Skeletal muscle tissue (tissue), 4 donors: ENCODE data around the gene LSG1. TPM values are rescaled to one million over a fixed set of nuclear protein-coding genes. Genes with fewer than 3 reads are reported as not detected.
"Not testable (repeated sequence)": the region's sequence is repeated elsewhere in the genome, so short reads cannot be mapped to it uniquely, and the experiment has no call there.

Experiments used
- H3K27ac ChIP-seq: one replicate; pipeline ENCODE4 v1.7.0; 2013; ENCODE audit warnings: mild to moderate bottlenecking, low read depth, low read length, inconsistent platforms
- H3K27me3 ChIP-seq, 3 donors: one replicate each; pipeline ENCODE4 v1.7.0; 2013; ENCODE audit warnings: low read length in 3 of 3; ENCODE audit not compliant: control insufficient read depth in 3 of 3, insufficient read depth in 3 of 3
- H3K36me3 ChIP-seq, 3 donors: one replicate each; pipeline ENCODE4 v1.7.0; 2013; ENCODE audit warnings: low read length in 3 of 3; ENCODE audit not compliant: control insufficient read depth in 3 of 3, insufficient read depth in 3 of 3
- H3K4me1 ChIP-seq, 3 donors: one replicate each; pipeline ENCODE4 v1.7.0; 2013; ENCODE audit warnings: low read length in 3 of 3, mild to moderate bottlenecking in 3 of 3; ENCODE audit not compliant: control insufficient read depth in 3 of 3, insufficient read depth in 3 of 3
- H3K4me3 ChIP-seq, 3 donors: one replicate each; pipeline ENCODE4 v1.7.0; 2013; ENCODE audit warnings: low read length in 3 of 3
- H3K9ac ChIP-seq, 3 donors: one replicate each; pipeline ENCODE4 v1.7.0; 2013; ENCODE audit warnings: low read length in 3 of 3, mild to moderate bottlenecking in 3 of 3, moderate library complexity in 2 of 3, low read depth in 1 of 3
- H3K9me3 ChIP-seq, 3 donors: one replicate each; pipeline ENCODE4 v1.7.0; 2013; ENCODE audit warnings: low read length in 3 of 3; ENCODE audit not compliant: control insufficient read depth in 3 of 3
- total RNA-seq: library from RNA; depleted of rRNA; stranded (reverse); fragments of >200 nt; gene quantifications from one replicate; pipeline ENCODE4 v1.2.3, GENCODE V29; 2014
- donor health status: Osteomylitis.

LSG1 gene
- total RNA-seq, 1 donor from 2014 or later: 36.5 TPM

DNA sequence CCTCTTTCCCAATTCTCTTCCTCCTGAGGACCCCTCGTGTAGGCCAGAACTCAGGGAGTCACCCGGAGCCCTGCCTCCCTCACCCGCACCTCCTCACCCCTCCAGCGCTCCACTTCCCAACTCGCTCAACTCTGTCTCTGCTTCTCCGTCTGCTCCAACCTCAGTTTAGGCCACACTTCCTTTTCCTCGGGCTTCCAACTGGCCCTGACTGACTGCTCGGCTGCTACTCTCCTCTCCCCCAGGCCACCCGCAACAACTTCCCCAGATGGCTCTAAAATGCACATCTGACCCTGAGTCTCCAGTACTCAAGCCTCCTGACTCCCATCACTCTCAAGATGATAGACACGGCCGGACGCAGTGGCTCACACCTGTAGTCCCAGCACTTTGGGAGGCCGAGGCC, 62.4 kb downstream of the LSG1 start:
- H3K4me1 ChIP-seq: no peaks in the 10 kb centered on the region
- H3K9me3 ChIP-seq: no peaks in the 10 kb centered on the region
- no peak overlapping the region for H3K27ac ChIP-seq
- no peaks in the 10 kb centered on the region for H3K27me3 ChIP-seq
- no peak overlapping the region for H3K9ac ChIP-seq
- no peaks in the 10 kb centered on the region for H3K36me3 ChIP-seq
- H3K4me3 ChIP-seq: no peak overlapping the region

DNA sequence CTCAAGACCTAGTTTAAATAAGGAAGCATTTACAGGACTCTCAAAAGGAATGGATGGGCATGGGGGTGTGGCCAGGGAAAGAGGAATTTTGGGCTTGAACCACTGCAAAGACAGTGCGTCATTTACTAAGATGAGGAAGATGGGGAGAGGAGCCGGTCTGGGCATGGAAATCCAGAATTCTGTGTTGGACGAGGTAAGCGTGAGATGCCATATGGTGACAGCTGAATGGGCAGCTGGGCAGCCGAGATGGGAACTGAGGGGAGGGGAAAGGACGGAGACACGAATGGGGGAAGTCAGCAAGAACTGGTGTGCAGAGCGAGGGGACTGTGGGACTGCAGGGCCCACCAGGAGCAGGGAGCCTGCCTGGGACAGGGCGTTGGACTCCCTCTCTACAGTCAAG, 63.0 kb downstream of the LSG1 start:
- Histone ChIP-seq H3K27ac (no peak overlapping the region), H3K4me3 (no peak overlapping the region), H3K36me3 (no peaks in the 10 kb centered on the region), H3K9me3 (no peaks in the 10 kb centered on the region), H3K27me3 (no peaks in the 10 kb centered on the region), H3K4me1 (no peaks in the 10 kb centered on the region), H3K9ac (no peak overlapping the region)

DNA sequence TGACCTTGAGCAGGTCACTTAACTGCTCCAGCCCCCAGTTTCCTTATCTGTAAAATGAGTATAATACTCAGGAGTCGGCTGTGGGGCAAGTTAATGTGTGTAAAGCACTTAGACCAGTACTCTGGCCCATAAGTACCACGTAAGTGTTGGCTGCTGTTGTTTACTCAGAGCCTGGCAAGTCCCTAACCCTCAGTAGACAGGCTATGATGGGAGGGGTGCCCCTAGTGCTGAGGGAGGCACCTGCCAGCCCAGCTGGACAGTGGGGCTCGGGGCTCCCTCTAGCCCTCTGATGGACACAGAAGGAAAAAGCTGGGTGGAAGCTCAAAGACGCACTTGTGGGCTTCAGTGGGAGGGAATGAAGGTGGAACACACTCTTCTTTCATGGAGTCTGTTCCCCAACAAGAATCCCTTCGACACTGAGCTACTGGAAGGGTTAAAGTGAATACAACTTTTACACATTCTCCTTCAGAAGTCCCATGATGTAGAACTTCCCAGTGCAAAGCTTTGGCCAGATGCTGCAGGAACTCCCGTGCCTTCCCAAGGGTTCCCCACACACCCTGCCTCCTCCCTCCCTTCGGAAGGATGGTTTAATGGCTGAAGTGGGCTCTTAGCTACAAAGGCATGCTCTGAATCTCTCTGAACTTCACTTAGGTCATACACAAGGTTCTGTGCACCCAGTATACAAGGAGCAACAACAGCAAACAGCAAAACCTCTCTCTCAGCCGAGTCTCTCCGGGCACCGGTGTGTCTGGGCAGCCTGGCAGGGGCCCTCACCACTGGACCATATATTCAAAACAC, 64.2 kb downstream of the LSG1 start:
- H3K4me3 ChIP-seq: no peak overlapping the region
- H3K27me3 ChIP-seq: no peaks in the 10 kb centered on the region
- H3K27ac ChIP-seq: no peak overlapping the region
- no peaks in the 10 kb centered on the region for H3K9me3 ChIP-seq
- no peaks in the 10 kb centered on the region for H3K36me3 ChIP-seq
- no peak overlapping the region for H3K9ac ChIP-seq
- no peaks in the 10 kb centered on the region for H3K4me1 ChIP-seq

DNA sequence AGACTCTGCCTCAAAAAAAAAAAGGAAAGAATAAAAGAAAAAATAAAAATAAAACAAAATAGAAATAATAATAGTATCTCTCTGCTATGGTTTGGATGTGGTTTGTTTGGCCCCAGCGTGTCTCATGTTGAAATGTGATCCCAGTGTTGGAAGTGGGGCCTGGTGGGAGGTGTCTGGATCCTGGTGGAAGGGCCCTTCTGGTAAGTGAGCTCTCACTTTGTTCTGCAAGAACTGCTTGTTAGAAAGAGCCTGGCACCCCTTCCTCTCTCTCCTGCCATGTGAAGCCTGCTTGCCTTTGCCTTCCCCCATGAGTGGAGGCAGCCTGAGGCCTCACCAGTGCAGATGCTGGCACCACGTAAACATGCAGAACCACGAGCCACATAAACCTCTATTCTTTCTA, 65.0 kb downstream of the LSG1 start:
- H3K4me1 ChIP-seq: no peaks in the 10 kb centered on the region
- H3K4me3 ChIP-seq: no peak overlapping the region
- H3K36me3 ChIP-seq: no peaks in the 10 kb centered on the region
- H3K9ac ChIP-seq: no peak overlapping the region
- no peaks in the 10 kb centered on the region for H3K9me3 ChIP-seq
- no peak overlapping the region for H3K27ac ChIP-seq
- no peaks in the 10 kb centered on the region for H3K27me3 ChIP-seq

DNA sequence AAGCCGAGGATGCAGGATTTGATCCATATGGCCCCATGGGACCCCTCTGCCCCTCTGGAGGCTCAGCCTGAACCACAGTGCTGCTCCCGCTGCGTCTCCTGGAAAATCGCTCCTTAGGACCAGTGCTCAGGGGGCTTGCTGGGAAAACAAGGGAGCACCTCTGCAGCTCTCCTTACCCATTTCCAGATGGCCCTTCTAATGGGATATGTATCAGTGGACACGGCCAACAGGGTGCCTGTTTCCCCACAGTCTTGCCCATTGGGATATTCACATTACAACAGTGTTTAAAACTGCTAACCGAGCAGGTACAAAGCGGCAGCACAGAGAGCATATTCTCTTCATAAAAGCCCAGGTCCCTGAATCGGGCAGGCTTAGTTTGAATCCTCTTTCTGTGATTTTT, 65.8 kb downstream of the LSG1 start:
- Histone ChIP-seq H3K27ac (no peak overlapping the region), H3K9me3 (no peaks in the 10 kb centered on the region), H3K4me1 (no peaks in the 10 kb centered on the region), H3K4me3 (no peak overlapping the region), H3K36me3 (no peaks in the 10 kb centered on the region), H3K27me3 (no peaks in the 10 kb centered on the region), H3K9ac (no peak overlapping the region)

DNA sequence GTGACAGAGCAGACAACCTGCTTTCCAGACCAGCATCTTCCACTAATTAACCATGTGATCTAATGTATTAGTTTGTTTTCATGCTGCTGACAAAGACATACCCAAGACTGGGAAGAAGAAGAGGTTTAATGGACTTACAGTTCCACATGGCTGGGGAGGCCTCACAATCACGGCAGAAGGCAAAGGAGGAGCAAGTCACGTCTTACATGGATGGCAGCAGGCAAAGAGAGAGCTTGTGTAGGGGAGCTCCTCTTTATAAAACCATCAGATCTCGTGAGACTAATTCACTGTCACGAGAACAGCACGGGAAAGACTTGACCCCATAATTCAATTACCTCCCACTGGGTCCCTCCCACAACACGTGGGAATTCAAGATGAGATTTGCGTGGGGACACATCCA, 66.7 kb downstream of the LSG1 start:
- not testable (repeated sequence) for H3K4me1 ChIP-seq, H3K27ac ChIP-seq, H3K36me3 ChIP-seq, H3K9ac ChIP-seq, H3K27me3 ChIP-seq, H3K4me3 ChIP-seq, H3K9me3 ChIP-seq

DNA sequence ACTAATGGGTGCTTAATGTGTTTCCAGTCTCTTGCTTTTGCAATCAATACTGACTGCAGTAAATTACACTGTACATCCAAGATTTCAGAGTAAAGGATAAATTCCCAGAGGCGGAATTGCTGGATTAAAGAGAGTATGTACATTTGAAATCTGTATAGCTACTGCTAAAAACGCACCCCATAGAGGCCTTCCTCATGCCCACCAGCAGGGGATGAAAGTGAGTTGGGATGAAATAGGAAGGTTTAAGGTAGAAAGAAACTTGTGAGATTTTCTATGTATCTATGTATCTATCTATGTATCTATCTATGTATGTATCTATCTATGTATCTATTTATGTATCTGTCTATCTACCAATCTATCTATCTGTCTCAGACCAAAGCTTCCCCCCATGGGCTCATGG, 67.2 kb downstream of the LSG1 start:
- Histone ChIP-seq H3K4me3 (no peak overlapping the region), H3K27me3 (no peaks in the 10 kb centered on the region), H3K9ac (no peak overlapping the region), H3K27ac (no peak overlapping the region), H3K36me3 (no peaks in the 10 kb centered on the region), H3K4me1 (no peaks in the 10 kb centered on the region), H3K9me3 (no peaks in the 10 kb centered on the region)

DNA sequence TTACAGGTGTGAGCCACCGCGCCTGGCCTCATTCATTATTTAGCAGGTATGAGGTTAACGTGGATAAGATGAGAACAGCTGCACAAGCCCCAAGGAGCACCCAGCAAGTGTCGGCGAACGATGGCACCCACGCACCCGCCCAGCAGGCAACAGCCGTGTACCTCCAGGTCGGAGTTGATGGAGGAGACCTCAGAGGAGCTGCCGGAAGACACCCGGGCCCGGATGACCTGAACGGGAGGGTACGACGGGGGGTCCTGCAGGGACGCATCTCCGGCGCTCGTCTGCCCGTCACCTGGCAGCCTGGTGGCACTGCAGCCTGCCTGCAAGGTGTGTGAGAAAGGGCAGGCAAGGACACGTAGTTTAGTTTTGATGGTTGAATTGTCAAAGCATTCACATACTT, 67.9 kb downstream of the LSG1 start:
- Histone ChIP-seq H3K27ac (no peak overlapping the region), H3K36me3 (no peaks in the 10 kb centered on the region), H3K9ac (no peak overlapping the region), H3K4me3 (no peak overlapping the region), H3K27me3 (no peaks in the 10 kb centered on the region), H3K9me3 (no peaks in the 10 kb centered on the region), H3K4me1 (no peaks in the 10 kb centered on the region)

DNA sequence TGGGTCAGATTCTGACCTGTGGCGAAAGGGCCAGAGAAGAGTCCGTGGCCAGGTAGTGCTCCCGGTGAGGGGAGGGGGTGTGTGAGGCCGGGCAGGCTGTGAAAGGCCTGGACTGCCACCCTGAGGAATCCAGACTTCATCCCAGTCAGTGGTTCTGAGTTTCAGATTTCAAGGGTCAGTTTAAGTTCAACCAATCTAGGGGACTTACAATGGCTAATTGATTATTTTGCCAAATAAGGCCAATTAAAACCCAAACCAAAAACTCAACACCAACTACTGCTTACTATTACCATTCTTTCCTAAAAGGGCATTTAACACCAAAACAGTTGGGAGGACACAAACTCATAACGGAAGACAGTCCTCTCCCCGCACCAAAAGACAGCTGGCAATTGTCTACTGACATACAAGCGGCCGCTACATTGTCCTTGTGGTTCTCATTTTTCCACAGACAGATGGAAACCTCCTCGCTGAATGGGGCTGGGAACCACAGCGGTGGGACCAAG, 69.3 kb downstream of the LSG1 start:
- no peak overlapping the region for H3K4me3 ChIP-seq
- H3K9me3 ChIP-seq: no peaks in the 10 kb centered on the region
- H3K27me3 ChIP-seq: no peaks in the 10 kb centered on the region
- H3K9ac ChIP-seq: no peak overlapping the region
- H3K27ac ChIP-seq: no peak overlapping the region
- H3K4me1 ChIP-seq: no peaks in the 10 kb centered on the region
- H3K36me3 ChIP-seq: no peaks in the 10 kb centered on the region

DNA sequence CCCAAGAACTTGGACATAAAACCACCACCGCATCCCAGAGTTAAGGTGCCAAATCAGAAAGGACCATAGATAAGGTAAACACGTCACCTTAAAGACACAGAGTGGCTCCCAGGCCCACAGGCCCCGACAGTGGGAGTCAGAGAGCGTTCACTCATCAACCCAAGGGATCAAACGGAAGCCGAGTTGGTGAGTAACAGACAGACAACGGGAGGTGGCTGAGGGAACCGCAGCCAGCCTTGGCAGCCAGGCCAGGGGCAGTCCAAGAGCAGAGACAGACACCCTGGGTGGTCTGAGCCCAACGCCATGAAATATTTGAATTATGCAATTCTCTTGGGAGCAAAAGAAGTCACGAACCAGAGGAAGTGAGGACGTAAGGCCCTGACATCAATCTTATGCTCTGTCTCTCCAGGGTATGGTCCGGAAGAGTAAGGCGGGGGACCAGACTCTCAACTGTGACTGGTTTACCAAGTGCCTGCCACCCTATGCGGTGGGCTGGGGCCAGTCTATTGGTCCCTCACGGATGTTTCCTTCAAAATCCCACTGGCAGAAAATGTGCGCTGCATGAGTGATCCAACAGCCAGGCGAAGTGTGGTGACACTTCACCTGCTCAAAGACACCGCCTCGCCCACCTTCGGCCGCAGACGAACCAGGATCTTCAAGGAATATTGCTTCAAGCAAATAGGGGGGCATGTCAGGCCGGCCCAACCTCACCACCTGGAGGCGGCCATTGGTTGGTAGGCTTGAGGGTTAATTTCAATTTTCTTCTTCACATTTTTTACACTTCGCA, 73.0 kb downstream of the LSG1 start:
- Histone ChIP-seq H3K36me3 (peaks cover 0 to 3% (median 0%) of the 10 kb centered on the region in 3 donors), H3K9me3 (no peaks in the 10 kb centered on the region), H3K27ac (no peak overlapping the region), H3K4me3 (no peak overlapping the region), H3K9ac (no peak overlapping the region), H3K4me1 (peaks cover 0 to 3% (median 0%) of the 10 kb centered on the region in 3 donors), H3K27me3 (no peaks in the 10 kb centered on the region)
